Body of pancreas (tissue), 4 donors: ENCODE results near the gene MTG1.

Source experiments
- CTCF ChIP-seq, 7 experiments: fragments of 450-650 bp in 4 of 7; fragments of 200-600 bp in 3 of 7; sonication (generic) in 3 of 7; IDR thresholded peaks; one replicate each; pipeline ENCODE4 v1.5.1; 2016 to 2019; ENCODE audit warnings: antibody characterized with exemption in 7 of 7
- POLR2A ChIP-seq, 3 donors: fragments of 450-650 bp; IDR thresholded peaks; one replicate each; pipeline ENCODE4 v1.6.1; 2016; ENCODE audit warnings: antibody characterized with exemption in 3 of 3, mild to moderate bottlenecking in 2 of 3

GRCh38 chr10:133442191-133442966, 48.4 kb downstream of the MTG1 start:
- no peak for TF ChIP-seq CTCF (IDR thresholded peaks at IDR 0.05)
- TF ChIP-seq POLR2A (IDR thresholded peaks at IDR 0.05) = no peak
